Measurements from ENCODE around the gene TMEM163.

DNA sequence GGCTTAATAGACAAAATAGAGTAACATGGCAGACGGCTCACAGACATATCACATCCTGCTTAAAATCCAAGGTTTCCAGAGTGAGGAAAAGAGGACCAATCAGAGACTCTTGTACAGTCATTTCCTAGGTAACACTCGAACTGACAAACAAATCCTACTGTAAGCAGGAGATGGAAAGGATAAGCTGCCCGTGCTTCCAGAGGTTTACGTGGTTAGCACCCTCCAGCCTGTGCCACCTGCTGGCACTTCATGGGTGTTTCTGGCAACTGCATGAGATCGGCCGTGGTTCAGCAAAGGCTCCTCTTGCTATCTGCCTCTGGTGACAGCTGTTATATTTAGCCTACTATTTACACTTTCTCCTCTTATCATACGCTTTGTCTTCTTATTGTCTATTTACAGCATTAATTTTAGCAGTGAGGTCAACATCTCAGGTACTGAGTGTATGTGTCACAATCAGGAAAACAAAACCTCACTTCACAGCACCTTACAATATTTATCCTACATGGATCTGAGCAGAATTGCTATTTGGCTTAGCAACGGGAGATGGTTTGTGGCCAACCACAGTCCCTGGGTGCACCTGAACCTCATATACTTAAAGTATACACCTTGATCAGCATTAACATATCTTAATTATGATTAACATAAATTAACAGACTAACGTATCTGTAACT, 226.9 kb downstream of the TMEM163 start:
- TF ChIP-seq, protein P1, sequence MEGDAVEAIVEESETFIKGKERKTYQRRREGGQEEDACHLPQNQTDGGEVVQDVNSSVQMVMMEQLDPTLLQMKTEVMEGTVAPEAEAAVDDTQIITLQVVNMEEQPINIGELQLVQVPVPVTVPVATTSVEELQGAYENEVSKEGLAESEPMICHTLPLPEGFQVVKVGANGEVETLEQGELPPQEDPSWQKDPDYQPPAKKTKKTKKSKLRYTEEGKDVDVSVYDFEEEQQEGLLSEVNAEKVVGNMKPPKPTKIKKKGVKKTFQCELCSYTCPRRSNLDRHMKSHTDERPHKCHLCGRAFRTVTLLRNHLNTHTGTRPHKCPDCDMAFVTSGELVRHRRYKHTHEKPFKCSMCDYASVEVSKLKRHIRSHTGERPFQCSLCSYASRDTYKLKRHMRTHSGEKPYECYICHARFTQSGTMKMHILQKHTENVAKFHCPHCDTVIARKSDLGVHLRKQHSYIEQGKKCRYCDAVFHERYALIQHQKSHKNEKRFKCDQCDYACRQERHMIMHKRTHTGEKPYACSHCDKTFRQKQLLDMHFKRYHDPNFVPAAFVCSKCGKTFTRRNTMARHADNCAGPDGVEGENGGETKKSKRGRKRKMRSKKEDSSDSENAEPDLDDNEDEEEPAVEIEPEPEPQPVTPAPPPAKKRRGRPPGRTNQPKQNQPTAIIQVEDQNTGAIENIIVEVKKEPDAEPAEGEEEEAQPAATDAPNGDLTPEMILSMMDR (IDR thresholded peaks at IDR 0.05; ENCODE audit: poor library complexity, severe bottlenecking) = no peak
- TF ChIP-seq POLR2AphosphoS5 (IDR thresholded peaks at IDR 0.05) = no peak
- TF ChIP-seq, protein P2, sequence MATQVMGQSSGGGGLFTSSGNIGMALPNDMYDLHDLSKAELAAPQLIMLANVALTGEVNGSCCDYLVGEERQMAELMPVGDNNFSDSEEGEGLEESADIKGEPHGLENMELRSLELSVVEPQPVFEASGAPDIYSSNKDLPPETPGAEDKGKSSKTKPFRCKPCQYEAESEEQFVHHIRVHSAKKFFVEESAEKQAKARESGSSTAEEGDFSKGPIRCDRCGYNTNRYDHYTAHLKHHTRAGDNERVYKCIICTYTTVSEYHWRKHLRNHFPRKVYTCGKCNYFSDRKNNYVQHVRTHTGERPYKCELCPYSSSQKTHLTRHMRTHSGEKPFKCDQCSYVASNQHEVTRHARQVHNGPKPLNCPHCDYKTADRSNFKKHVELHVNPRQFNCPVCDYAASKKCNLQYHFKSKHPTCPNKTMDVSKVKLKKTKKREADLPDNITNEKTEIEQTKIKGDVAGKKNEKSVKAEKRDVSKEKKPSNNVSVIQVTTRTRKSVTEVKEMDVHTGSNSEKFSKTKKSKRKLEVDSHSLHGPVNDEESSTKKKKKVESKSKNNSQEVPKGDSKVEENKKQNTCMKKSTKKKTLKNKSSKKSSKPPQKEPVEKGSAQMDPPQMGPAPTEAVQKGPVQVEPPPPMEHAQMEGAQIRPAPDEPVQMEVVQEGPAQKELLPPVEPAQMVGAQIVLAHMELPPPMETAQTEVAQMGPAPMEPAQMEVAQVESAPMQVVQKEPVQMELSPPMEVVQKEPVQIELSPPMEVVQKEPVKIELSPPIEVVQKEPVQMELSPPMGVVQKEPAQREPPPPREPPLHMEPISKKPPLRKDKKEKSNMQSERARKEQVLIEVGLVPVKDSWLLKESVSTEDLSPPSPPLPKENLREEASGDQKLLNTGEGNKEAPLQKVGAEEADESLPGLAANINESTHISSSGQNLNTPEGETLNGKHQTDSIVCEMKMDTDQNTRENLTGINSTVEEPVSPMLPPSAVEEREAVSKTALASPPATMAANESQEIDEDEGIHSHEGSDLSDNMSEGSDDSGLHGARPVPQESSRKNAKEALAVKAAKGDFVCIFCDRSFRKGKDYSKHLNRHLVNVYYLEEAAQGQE (IDR thresholded peaks at IDR 0.05; ENCODE audit: borderline replicate concordance) = no peak
- TF ChIP-seq SMC3 (conservative IDR thresholded peaks at IDR 0.05; ENCODE audit: poor library complexity) = no peak
